GM23338 (cell line): ENCODE measurements around the gene HMGXB3. TPM values are rescaled to one million over a fixed set of nuclear protein-coding genes. Genes with fewer than 3 reads are reported as not detected.
"Not testable (repeated sequence)": the region's sequence is repeated elsewhere in the genome, so short reads cannot be mapped to it uniquely, and the experiment has no call there.

ENCODE experiments used
- ATAC-seq: fragments of 200-7000 bp; cut with Tn5 transposase; 3 replicates; pipeline ENCODE4 v1.9.1; 2020
- DNase-seq: peaks from one replicate; pipeline ENCODE4 v3.0.0-alpha.2; 2015; ENCODE audit warnings: low spot score
- H2AFZ ChIP-seq: fragments of 200-600 bp; sonication (generic); 2 replicates; pipeline ENCODE4 v1.8.0; 2016; ENCODE audit warnings: antibody characterized with exemption, mild to moderate bottlenecking, moderate library complexity
- H3F3A ChIP-seq: fragments of 200-600 bp; sonication (generic); replicated peaks from 2 replicates; pipeline ENCODE4 v1.8.0; 2017; ENCODE audit warnings: antibody characterized with exemption, mixed run types, low read depth
- H3K27ac ChIP-seq: fragments of 200-600 bp; sonication (generic); 2 replicates; pipeline ENCODE4 v1.6.1; 2016; ENCODE audit warnings: low read depth
- H3K27me3 ChIP-seq: fragments of 200-600 bp; sonication (generic); 2 replicates; pipeline ENCODE4 v1.8.0; 2016; ENCODE audit warnings: mild to moderate bottlenecking, mixed run types, moderate library complexity; ENCODE audit not compliant: insufficient read depth
- H3K36me3 ChIP-seq: fragments of 200-600 bp; sonication (generic); 2 replicates; pipeline ENCODE4 v1.8.0; 2016; ENCODE audit warnings: mild to moderate bottlenecking; ENCODE audit not compliant: insufficient read depth
- H3K4me1 ChIP-seq: fragments of 200-600 bp; sonication (generic); 2 replicates; pipeline ENCODE4 v1.8.0; 2016; ENCODE audit warnings: mild to moderate bottlenecking, moderate library complexity; ENCODE audit not compliant: insufficient read depth
- H3K4me2 ChIP-seq: fragments of 200-600 bp; sonication (generic); 2 replicates; pipeline ENCODE4 v1.7.1; 2017; ENCODE audit warnings: mixed run types
- H3K4me3 ChIP-seq: fragments of 200-600 bp; sonication (generic); 2 replicates; pipeline ENCODE4 v1.6.1; 2016; ENCODE audit warnings: mixed run types
- H3K79me2 ChIP-seq: fragments of 200-600 bp; sonication (generic); replicated peaks from 2 replicates; pipeline ENCODE4 v1.8.0; 2017; ENCODE audit warnings: mild to moderate bottlenecking; ENCODE audit not compliant: insufficient read depth
- H3K9me2 ChIP-seq: fragments of 200-600 bp; sonication (generic); 2 replicates; pipeline ENCODE4 v1.8.0; 2017; ENCODE audit not compliant: insufficient read depth
- H4K20me1 ChIP-seq: fragments of 200-600 bp; sonication (generic); replicated peaks from 2 replicates; pipeline ENCODE4 v1.8.0; 2017; ENCODE audit warnings: mild to moderate bottlenecking; ENCODE audit not compliant: insufficient read depth
- H3K27ac Mint-ChIP-seq: 2 replicates; pipeline ENCODE4 v1.8.0; 2020; ENCODE audit warnings: inconsistent platforms, mild to moderate bottlenecking, moderate library complexity, mixed read lengths
- H3K27me3 Mint-ChIP-seq: 3 replicates; pipeline ENCODE4 v1.8.0; 2022; ENCODE audit warnings: low read depth, mild to moderate bottlenecking, moderate library complexity, mixed read lengths, inconsistent platforms; ENCODE audit not compliant: insufficient read depth, poor library complexity
- H3K36me3 Mint-ChIP-seq: 3 replicates; pipeline ENCODE4 v1.8.0; 2021; ENCODE audit warnings: low read depth, mild to moderate bottlenecking, inconsistent platforms, moderate library complexity, mixed read lengths
- H3K4me1 Mint-ChIP-seq: 3 replicates; pipeline ENCODE4 v1.8.0; 2020; ENCODE audit warnings: mild to moderate bottlenecking, inconsistent platforms, mixed read lengths
- H3K4me3 Mint-ChIP-seq: 3 replicates; pipeline ENCODE4 v1.8.0; 2021; ENCODE audit warnings: moderate library complexity, mild to moderate bottlenecking, inconsistent platforms, mixed read lengths
- H3K9me3 Mint-ChIP-seq: 3 replicates; pipeline ENCODE4 v1.8.0; 2020; ENCODE audit warnings: moderate library complexity, mild to moderate bottlenecking, inconsistent platforms, mixed read lengths
- CREB1 ChIP-seq: fragments of 250-450 bp; sonication (Bioruptor Pico); IDR thresholded peaks from 2 replicates; pipeline ENCODE4 v1.5.0; 2020; ENCODE audit warnings: low read depth, mild to moderate bottlenecking, moderate library complexity
- NANOG ChIP-seq: IDR thresholded peaks from 2 replicates; pipeline ENCODE4 v1.6.1; 2016; ENCODE audit warnings: antibody characterized with exemption, borderline replicate concordance
- STAT1 ChIP-seq: IDR thresholded peaks from one replicate; pipeline ENCODE4 v1.6.1; 2016; ENCODE audit warnings: antibody characterized with exemption; ENCODE audit not compliant: unreplicated experiment
- ZNF462 ChIP-seq: fragments of 250-450 bp; sonication (Bioruptor Pico); IDR thresholded peaks from 2 replicates; pipeline ENCODE4 v1.5.0; 2020; ENCODE audit warnings: mild to moderate bottlenecking, moderate library complexity
- polyA plus RNA-seq: library from polyadenylated mRNA; unstranded; fragments of >200 nt; fragmentation: Nextera tagmentation; extraction: Ambion mirVana; gene quantifications from 2 replicates; pipeline ENCODE4 v1.2.1, GENCODE V29; 2016
- total RNA-seq: library from RNA; depleted of rRNA; stranded (reverse); fragments of >200 nt; shearing (Covaris generic); gene quantifications from 2 replicates; pipeline ENCODE4 v1.2.3, GENCODE V29; 2014
- TF ChIP-seq, protein P1 (sequence below): IDR thresholded peaks from 2 replicates; pipeline ENCODE4 v1.6.1; 2016; ENCODE audit warnings: antibody characterized with exemption
- TF ChIP-seq, protein P2 (sequence below): IDR thresholded peaks from one replicate; pipeline ENCODE4 v1.6.1; 2018; ENCODE audit warnings: antibody characterized with exemption; ENCODE audit not compliant: unreplicated experiment

The HMGXB3 gene
- total and polyA plus RNA-seq, 2 experiments from 2014 or later, result 9.4 to 37.9 TPM

GRCh38 chr5:150026682-150027172 lies 26.2 kb downstream of the HMGXB3 start:
- no peaks in the 10 kb centered on the region; the same call in 1 of the 2 replicates for H3K4me1 ChIP-seq
- peaks cover 14% of the 10 kb centered on the region; the same call in 2 of the 3 replicates for H3K4me1 Mint-ChIP-seq
- H3K79me2 ChIP-seq, result no peaks in the 10 kb centered on the region; the same call in 1 of the 2 replicates
- DNase-seq (no peak), ATAC-seq (no peak)
- H3K27ac ChIP-seq, result no peak overlapping the region
- TF ChIP-seq STAT1 (no peak), CREB1 (no peak), NANOG (no peak), ZNF462 (CRISPR knock-in tag) (no peak)
- TF ChIP-seq, protein P1, sequence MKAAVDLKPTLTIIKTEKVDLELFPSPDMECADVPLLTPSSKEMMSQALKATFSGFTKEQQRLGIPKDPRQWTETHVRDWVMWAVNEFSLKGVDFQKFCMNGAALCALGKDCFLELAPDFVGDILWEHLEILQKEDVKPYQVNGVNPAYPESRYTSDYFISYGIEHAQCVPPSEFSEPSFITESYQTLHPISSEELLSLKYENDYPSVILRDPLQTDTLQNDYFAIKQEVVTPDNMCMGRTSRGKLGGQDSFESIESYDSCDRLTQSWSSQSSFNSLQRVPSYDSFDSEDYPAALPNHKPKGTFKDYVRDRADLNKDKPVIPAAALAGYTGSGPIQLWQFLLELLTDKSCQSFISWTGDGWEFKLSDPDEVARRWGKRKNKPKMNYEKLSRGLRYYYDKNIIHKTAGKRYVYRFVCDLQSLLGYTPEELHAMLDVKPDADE, result no peak
- TF ChIP-seq, protein P2, sequence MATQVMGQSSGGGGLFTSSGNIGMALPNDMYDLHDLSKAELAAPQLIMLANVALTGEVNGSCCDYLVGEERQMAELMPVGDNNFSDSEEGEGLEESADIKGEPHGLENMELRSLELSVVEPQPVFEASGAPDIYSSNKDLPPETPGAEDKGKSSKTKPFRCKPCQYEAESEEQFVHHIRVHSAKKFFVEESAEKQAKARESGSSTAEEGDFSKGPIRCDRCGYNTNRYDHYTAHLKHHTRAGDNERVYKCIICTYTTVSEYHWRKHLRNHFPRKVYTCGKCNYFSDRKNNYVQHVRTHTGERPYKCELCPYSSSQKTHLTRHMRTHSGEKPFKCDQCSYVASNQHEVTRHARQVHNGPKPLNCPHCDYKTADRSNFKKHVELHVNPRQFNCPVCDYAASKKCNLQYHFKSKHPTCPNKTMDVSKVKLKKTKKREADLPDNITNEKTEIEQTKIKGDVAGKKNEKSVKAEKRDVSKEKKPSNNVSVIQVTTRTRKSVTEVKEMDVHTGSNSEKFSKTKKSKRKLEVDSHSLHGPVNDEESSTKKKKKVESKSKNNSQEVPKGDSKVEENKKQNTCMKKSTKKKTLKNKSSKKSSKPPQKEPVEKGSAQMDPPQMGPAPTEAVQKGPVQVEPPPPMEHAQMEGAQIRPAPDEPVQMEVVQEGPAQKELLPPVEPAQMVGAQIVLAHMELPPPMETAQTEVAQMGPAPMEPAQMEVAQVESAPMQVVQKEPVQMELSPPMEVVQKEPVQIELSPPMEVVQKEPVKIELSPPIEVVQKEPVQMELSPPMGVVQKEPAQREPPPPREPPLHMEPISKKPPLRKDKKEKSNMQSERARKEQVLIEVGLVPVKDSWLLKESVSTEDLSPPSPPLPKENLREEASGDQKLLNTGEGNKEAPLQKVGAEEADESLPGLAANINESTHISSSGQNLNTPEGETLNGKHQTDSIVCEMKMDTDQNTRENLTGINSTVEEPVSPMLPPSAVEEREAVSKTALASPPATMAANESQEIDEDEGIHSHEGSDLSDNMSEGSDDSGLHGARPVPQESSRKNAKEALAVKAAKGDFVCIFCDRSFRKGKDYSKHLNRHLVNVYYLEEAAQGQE, result no peak
- peaks cover 43% of the 10 kb centered on the region for H3K36me3 ChIP-seq
- no peaks in the 10 kb centered on the region for H3F3A ChIP-seq
- no peaks in the 10 kb centered on the region for H3K9me3 Mint-ChIP-seq
- H3K27ac Mint-ChIP-seq, result no peak overlapping the region
- no peaks in the 10 kb centered on the region for H3K27me3 ChIP-seq
- no peaks in the 10 kb centered on the region for H3K9me2 ChIP-seq
- H3K36me3 Mint-ChIP-seq, result peaks cover 60% of the 10 kb centered on the region
- no peaks in the 10 kb centered on the region; the same call in none of the 2 replicates for H4K20me1 ChIP-seq
- peaks cover 3% of the 10 kb centered on the region for H3K27me3 Mint-ChIP-seq
- H2AFZ ChIP-seq, result no peak overlapping the region
- no peak overlapping the region for H3K4me3 ChIP-seq
- no peak overlapping the region for H3K4me3 Mint-ChIP-seq
- no peak overlapping the region for H3K4me2 ChIP-seq

DNA sequence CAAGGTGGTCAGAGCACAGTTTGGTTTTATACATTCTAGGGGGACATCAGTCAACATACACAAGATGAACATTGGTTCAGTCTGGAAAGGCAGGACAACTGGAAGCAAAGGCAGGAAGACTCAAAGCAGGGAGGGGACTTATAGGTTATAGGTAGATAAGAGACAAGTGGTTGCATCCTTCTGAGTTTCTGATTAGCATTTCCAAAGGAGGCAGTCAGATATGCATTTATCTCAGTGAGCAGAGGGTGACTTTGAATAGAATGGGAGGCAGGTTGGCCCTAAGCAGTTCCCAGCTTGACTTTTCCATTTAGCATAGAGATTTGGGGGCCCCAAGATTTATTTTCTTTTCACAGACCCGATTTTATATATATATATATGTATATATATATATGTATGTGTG lies 27.5 kb downstream of the HMGXB3 start:
- not testable (repeated sequence) for H3K27me3 ChIP-seq, H3K4me1 Mint-ChIP-seq, H3K4me3 Mint-ChIP-seq, H3K9me2 ChIP-seq, H3K4me1 ChIP-seq, H4K20me1 ChIP-seq, H3K79me2 ChIP-seq, H3K9me3 Mint-ChIP-seq, H3K4me3 ChIP-seq, ATAC-seq, H3F3A ChIP-seq, H2AFZ ChIP-seq, H3K27ac ChIP-seq, H3K4me2 ChIP-seq, H3K27ac Mint-ChIP-seq, H3K27me3 Mint-ChIP-seq, DNase-seq
- peaks cover 64% of the 10 kb centered on the region for H3K36me3 Mint-ChIP-seq
- H3K36me3 ChIP-seq, result peaks cover 48% of the 10 kb centered on the region
